OCI-LY1 (cell line): Measurements from ENCODE around the gene CHN2.

ENCODE experiments used
- CTCF ChIP-seq: fragments of 200-600 bp; sonication (generic), shearing (Covaris generic); IDR thresholded peaks from 2 replicates; pipeline ENCODE4 v1.5.1; 2017; ENCODE audit warnings: mild to moderate bottlenecking, antibody characterized with exemption, low read length, moderate library complexity, mixed read lengths
- EZH2 ChIP-seq: fragments of 200-600 bp; sonication (generic), shearing (Covaris generic); IDR thresholded peaks from 2 replicates; pipeline ENCODE4 v1.8.0; 2017; ENCODE audit warnings: borderline replicate concordance, mixed run types, mild to moderate bottlenecking, antibody characterized with exemption, low read length, moderate library complexity, mixed read lengths

DNA sequence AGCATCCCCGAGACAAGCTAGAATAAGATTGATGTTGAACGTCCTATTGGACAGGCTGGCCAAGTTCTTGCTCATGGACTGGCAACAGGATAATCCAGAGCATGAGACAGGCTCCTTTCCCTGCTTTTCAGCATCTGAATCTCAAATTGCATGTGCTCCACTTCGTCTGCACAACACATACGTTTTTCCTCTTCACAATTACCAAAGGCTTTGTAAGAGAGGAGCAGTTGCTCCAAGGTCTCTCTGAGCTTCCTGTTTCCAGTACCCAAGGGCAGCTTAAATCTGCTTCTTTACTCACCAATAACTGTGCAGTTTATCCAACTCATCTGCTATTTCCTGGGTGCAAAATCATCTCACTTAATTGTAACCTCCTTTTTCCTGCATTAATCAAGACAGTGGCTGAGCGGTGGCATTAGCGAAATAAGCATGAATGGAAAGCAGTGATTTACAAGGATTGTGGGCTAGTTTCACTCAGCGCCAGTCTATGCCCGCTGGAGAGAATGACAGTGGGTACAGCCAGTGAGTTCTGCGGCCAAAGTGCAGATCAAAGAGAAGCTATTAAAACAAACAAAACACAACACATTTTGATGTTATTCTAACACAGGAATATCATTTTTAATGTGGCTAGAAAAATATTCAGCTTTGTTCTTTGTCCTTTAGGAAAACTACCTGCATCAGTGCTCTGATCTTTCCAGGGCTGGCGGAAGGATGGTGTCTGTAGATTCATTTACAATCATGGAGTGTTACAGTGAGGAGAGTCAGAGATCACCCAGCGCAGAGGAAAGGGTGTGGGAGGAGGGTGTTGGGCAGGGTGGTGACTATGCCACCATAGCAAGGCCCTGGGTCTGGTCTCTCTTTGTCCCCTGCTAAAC, 79.8 kb downstream of the CHN2 start:
- TF ChIP-seq EZH2 (no peak), CTCF (no peak)
